Fibroblast of lung (primary cell): Measurements from ENCODE around the gene VGLL4. TPM values are rescaled to one million over a fixed set of nuclear protein-coding genes. Genes with fewer than 3 reads are reported as not detected.

Experiments used
- DNase-seq, 2 donors: peaks; one replicate each; pipeline versions ENCODE4 v3.0.0 to v3.0.0-alpha.2; 2010; ENCODE audit warnings: low read depth in 2 of 2
- H2AFZ ChIP-seq: 2 replicates; pipeline ENCODE4 v1.5.1; 2012; ENCODE audit warnings: low read length, control low read depth, inconsistent platforms
- H3K27ac ChIP-seq: 2 replicates; pipeline ENCODE4 v1.5.1; 2011; ENCODE audit warnings: low read length, control low read depth; ENCODE audit not compliant: insufficient read depth
- H3K27me3 ChIP-seq: 2 replicates; pipeline ENCODE4 v1.5.1; 2011; ENCODE audit warnings: mild to moderate bottlenecking, low read length; ENCODE audit not compliant: control insufficient read depth, insufficient read depth
- H3K36me3 ChIP-seq: 2 replicates; pipeline ENCODE4 v1.5.1; 2011; ENCODE audit warnings: low read length; ENCODE audit not compliant: control insufficient read depth, insufficient read depth
- H3K4me1 ChIP-seq: 2 replicates; pipeline ENCODE4 v1.5.1; 2011; ENCODE audit warnings: low read length; ENCODE audit not compliant: control insufficient read depth, insufficient read depth; ENCODE audit errors: extremely low read depth
- H3K4me2 ChIP-seq: 2 replicates; pipeline ENCODE4 v1.5.1; 2011; ENCODE audit warnings: low read length, control low read depth; ENCODE audit not compliant: insufficient read depth; ENCODE audit errors: extremely low read depth
- H3K4me3 ChIP-seq, 4 experiments: fragments of 200-600 bp in 1 of 4; sonication (generic) in 1 of 4; replicated peaks in 1 of 4; 2 replicates each; pipeline ENCODE4 v1.5.1; 2011 to 2016; ENCODE audit warnings: low read length in 4 of 4, low read depth in 3 of 4, mild to moderate bottlenecking in 3 of 4, control low read depth in 2 of 4, inconsistent platforms in 1 of 4, mixed read lengths in 1 of 4; ENCODE audit not compliant: insufficient read depth in 1 of 4; ENCODE audit errors: control extremely low read depth in 1 of 4
- H3K79me2 ChIP-seq: 2 replicates; pipeline ENCODE4 v1.5.1; 2012; ENCODE audit warnings: mild to moderate bottlenecking, low read length, inconsistent platforms; ENCODE audit not compliant: control insufficient read depth, insufficient read depth
- H3K9ac ChIP-seq: 2 replicates; pipeline ENCODE4 v1.5.1; 2011; ENCODE audit warnings: mild to moderate bottlenecking, low read length, control low read depth; ENCODE audit not compliant: insufficient read depth
- H3K9me3 ChIP-seq: 2 replicates; pipeline ENCODE4 v1.5.1; 2012; ENCODE audit warnings: low read depth, low read length; ENCODE audit not compliant: control insufficient read depth, insufficient read depth
- H4K20me1 ChIP-seq: 2 replicates; pipeline ENCODE4 v1.5.1; 2011; ENCODE audit warnings: low read length; ENCODE audit not compliant: control insufficient read depth, insufficient read depth; ENCODE audit errors: extremely low read depth
- CTCF ChIP-seq, 2 donors: IDR thresholded peaks in 1 of 2; conservative IDR thresholded peaks in 1 of 2; 1 replicate in 1 of 2; 2 replicates in 1 of 2; pipeline ENCODE4 v1.5.1; 2011 to 2012; ENCODE audit warnings: low read length in 2 of 2, control low read depth in 1 of 2, inconsistent platforms in 1 of 2, low read depth in 1 of 2, mild to moderate bottlenecking in 1 of 2
- EZH2 ChIP-seq: IDR thresholded peaks from 2 replicates; pipeline ENCODE4 v1.5.1; 2012; ENCODE audit warnings: low read length, control low read depth, mild to moderate bottlenecking; ENCODE audit errors: missing control alignments
- polyA plus RNA-seq, 2 donors: library from polyadenylated mRNA; depleted of rRNA in 1 of 2; stranded (reverse) in 1 of 2; unstranded in 1 of 2; fragments of >200 nt; gene quantifications; 2 replicates each; pipeline ENCODE4 v1.2.1, GENCODE V29; 2011 to 2012; ENCODE audit warnings: missing spikeins in 1 of 2
- total RNA-seq: library from RNA; depleted of rRNA; stranded (reverse); fragments of >200 nt; gene quantifications from 2 replicates; pipeline ENCODE4 v1.2.1, GENCODE V29; 2014

VGLL4 gene
- total and polyA plus RNA-seq, 2 donors (not counting 1 experiment from before 2014, with no cell fraction given): 18.4 to 34.7 TPM

DNA sequence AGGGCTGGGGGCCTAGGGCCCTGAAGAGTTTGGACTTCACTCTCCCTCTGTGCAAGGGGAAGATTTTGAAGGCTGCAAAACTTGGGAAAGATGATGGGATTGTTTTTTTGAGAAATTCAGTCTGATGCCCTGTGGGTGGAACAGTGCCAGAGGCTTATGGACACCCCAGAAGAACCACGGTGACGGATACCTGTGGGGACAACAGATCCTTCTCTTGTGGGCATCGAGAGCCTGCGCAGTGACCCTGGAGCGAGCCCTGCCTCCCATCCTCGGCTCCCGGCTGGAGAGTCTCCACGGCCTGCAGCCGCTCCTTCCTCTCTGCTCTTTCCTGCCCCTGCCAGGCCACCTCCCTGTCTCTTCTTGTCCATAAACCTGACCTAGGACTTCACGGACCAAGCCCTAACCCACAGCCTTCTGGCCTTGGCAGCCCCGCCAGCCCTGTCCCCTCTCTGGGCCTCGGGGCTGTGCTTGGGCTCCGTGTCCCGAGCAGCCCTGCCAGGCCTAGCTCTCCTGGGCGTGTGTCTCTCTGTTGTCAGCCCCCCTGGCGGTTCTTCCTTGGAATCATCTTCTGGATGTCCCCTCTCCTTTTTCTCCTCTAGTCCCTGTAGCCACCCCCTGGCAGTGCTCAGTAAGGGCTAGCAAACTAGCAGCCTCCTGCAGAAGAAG lies 98.4 kb downstream of the VGLL4 start:
- H3K9ac ChIP-seq: no peak overlapping the region
- H3K4me1 ChIP-seq: no peaks in the 10 kb centered on the region
- no peaks in the 10 kb centered on the region for H3K9me3 ChIP-seq
- no peak overlapping the region for H3K4me2 ChIP-seq
- DNase-seq: no peak
- H3K27ac ChIP-seq: no peak overlapping the region
- no peak overlapping the region for H3K4me3 ChIP-seq
- H3K27me3 ChIP-seq: no peaks in the 10 kb centered on the region
- no peaks in the 10 kb centered on the region for H3K79me2 ChIP-seq
- TF ChIP-seq EZH2: no peak
- no peaks in the 10 kb centered on the region for H3K36me3 ChIP-seq
- no peaks in the 10 kb centered on the region for H4K20me1 ChIP-seq
- no peak overlapping the region for H2AFZ ChIP-seq

DNA sequence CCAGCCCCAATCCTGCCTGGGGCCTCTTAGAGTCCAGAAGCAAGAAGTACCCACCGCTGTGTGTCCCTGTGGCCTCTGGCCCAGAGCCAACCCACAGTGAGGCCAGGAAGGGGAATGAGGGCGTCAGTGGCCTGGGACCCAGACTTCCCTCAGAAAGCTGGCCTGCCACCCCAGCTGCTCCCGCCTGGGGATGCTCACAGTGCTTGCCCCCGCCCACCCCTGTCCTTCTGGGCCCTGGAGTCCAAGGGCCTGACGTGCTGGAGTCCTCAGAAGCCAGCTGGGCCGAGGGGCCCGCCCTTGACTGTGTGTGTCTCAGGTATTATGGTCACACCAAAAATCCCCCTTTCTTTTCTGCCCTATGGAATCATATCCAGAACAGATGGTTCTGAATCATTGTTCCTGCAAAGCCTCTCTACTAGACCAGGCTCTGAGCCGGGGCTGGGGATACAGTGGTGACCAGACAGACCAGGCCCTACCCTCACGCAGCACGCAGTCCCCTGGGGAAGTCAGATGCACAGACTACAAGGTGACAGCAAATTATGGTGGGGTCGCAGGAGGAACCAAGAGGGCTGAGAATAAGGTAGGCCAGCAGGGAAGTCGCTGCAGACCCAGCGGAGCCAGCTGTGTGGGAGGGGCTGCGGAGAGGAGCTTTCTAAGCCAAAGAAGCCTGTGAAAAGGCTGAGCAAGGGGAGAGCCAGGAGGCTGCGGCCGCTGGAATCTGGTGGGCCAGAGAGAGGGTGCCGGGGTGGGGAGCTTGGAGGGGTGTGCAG lies 99.1 kb downstream of the VGLL4 start:
- Histone ChIP-seq H2AFZ (no peak overlapping the region), H3K9ac (no peak overlapping the region), H3K79me2 (no peaks in the 10 kb centered on the region), H3K36me3 (no peaks in the 10 kb centered on the region), H3K27ac (no peak overlapping the region), H3K27me3 (no peaks in the 10 kb centered on the region), H3K4me3 (no peak overlapping the region), H4K20me1 (no peaks in the 10 kb centered on the region), H3K4me1 (no peaks in the 10 kb centered on the region), H3K9me3 (no peaks in the 10 kb centered on the region), H3K4me2 (peak overlapping the region; percentile 25)
- peak; percentile 45 to 62 for DNase-seq
- TF ChIP-seq CTCF (conservative IDR thresholded peaks at IDR 0.05 in 1 of 2, IDR thresholded peaks at IDR 0.05 in 1 of 2; ENCODE audit: low read depth in 1 of 2, low read length in 2 of 2) (no peak), EZH2 (no peak)

- Histone ChIP-seq H3K4me2 (no peak overlapping the region), H2AFZ (no peak overlapping the region), H3K4me3 (no peak overlapping the region), H3K79me2 (no peaks in the 10 kb centered on the region), H3K27ac (no peak overlapping the region), H3K36me3 (no peaks in the 10 kb centered on the region), H4K20me1 (no peaks in the 10 kb centered on the region), H3K9me3 (no peaks in the 10 kb centered on the region), H3K9ac (no peak overlapping the region), H3K27me3 (no peaks in the 10 kb centered on the region), H3K4me1 (no peaks in the 10 kb centered on the region)
- no peak for DNase-seq
- TF ChIP-seq EZH2 (no peak), CTCF (conservative IDR thresholded peaks at IDR 0.05 in 1 of 2, IDR thresholded peaks at IDR 0.05 in 1 of 2; ENCODE audit: low read depth in 1 of 2, low read length in 2 of 2) (no peak)
Measured at GRCh38 chr3:11543948-11544387, 99.7 kb downstream of the VGLL4 start.
